NCI-H2107 treated with DMSO at 0.1 percent for 48 hours (cell line): ENCODE data around the gene MAP3K6.
"Not testable (repeated sequence)": the region's sequence is repeated elsewhere in the genome, so short reads cannot be mapped to it uniquely, and the experiment has no call there.

Experiments
- DNase-seq: peaks from one replicate; lab custom pipeline; 2025; ENCODE audit not compliant: unreplicated experiment; lab: John Stamatoyannopoulos, UW

MAP3K6 gene

GRCh38 chr1:27366411-27367159 lies at the start of gene MAP3K6:
MAP3K6 (minus strand) TSS chr1:27366961; CDS start chr1:27366597, 364 bp downstream.
- DNase-seq: peak; percentile 43

GRCh38 chr1:27414091-27414490 lies 47.3 kb upstream of the MAP3K6 start:
- DNase-seq: no peak

- no peak for DNase-seq
These were observed 46.2 kb upstream of the MAP3K6 start for GRCh38 chr1:27413004-27413403.

- no peak for DNase-seq
These were observed 45.7 kb upstream of the MAP3K6 start for GRCh38 chr1:27412502-27412901.

- DNase-seq: no peak
These were observed 43.9 kb upstream of the MAP3K6 start for GRCh38 chr1:27410709-27411108.

GRCh38 chr1:27409669-27410068 lies 42.9 kb upstream of the MAP3K6 start:
- no peak for DNase-seq

GRCh38 chr1:27408151-27408550 lies 41.4 kb upstream of the MAP3K6 start:
- DNase-seq: no peak

- DNase-seq: peak; percentile 87
These were observed 40.0 kb upstream of the MAP3K6 start for GRCh38 chr1:27406791-27407190.

GRCh38 chr1:27406362-27406680 lies 39.6 kb upstream of the MAP3K6 start:
- DNase-seq: peak; percentile 94

GRCh38 chr1:27405598-27406361 lies 39.0 kb upstream of the MAP3K6 start:
- not testable (repeated sequence) for DNase-seq

- no peak for DNase-seq
These were observed 38.3 kb upstream of the MAP3K6 start for GRCh38 chr1:27405074-27405473.

- DNase-seq: no peak
These were observed 37.2 kb upstream of the MAP3K6 start for GRCh38 chr1:27403931-27404330.

GRCh38 chr1:27403065-27403726 lies 36.4 kb upstream of the MAP3K6 start:
- DNase-seq: no peak

- no peak for DNase-seq
These were observed 35.6 kb upstream of the MAP3K6 start for GRCh38 chr1:27402349-27402754.

- no peak for DNase-seq
These were observed 34.2 kb upstream of the MAP3K6 start for GRCh38 chr1:27400963-27401341.

- DNase-seq: no peak
These were observed 33.6 kb upstream of the MAP3K6 start for GRCh38 chr1:27400082-27400962.

GRCh38 chr1:27399251-27400025 lies 32.7 kb upstream of the MAP3K6 start:
- no peak for DNase-seq

- no peak for DNase-seq
These were observed 31.8 kb upstream of the MAP3K6 start for GRCh38 chr1:27398405-27399149.

GRCh38 chr1:27397749-27398148 lies 31.0 kb upstream of the MAP3K6 start:
- no peak for DNase-seq

- no peak for DNase-seq
These were observed 30.3 kb upstream of the MAP3K6 start for GRCh38 chr1:27397110-27397509.
